ENCODE measurements around the gene PTPN22.

DNA sequence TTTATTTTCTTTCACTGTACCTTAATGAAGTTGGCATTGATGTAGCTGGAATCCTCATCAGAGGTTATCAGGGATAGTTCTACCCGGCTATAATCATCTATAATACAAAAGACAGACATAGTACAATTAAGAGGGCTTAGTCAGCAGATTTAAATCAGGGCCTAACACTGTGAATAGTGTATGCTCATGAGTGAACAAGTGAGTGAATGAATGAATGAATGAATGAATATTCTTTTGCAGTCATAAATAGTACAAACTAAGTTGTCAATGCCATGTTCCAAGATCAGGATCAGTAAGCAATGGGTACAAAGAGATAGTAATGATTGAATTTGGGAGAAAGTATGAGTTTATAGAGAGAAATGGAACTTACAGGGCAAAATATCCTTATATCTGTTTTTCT lies 12.5 kb downstream of the PTPN22 start:
- TF ChIP-seq CTCF (conservative IDR thresholded peaks at IDR 0.05; ENCODE audit: low read length), result no peak
- TF ChIP-seq EZH2phosphoT487 (IDR thresholded peaks at IDR 0.05; ENCODE audit: borderline replicate concordance, low read depth, low read length), result no peak
